Heart left ventricle (tissue), 16 donors: ENCODE results near the gene PREX1. TPM values are rescaled to one million over a fixed set of nuclear protein-coding genes. Genes with fewer than 3 reads are reported as not detected.

Experiments used
- ATAC-seq, 4 donors: fragments of 200-7000 bp; cut with Tn5 transposase; one replicate each; pipeline ENCODE4 v1.9.1; 2020 to 2022; ENCODE audit warnings: moderate library complexity in 4 of 4, mild to moderate bottlenecking in 3 of 4, moderate number of reproducible peaks in 1 of 4
- DNase-seq, 5 donors: peaks; one replicate each; pipeline ENCODE4 v3.0.0-alpha.2; 2020
- H3K27ac ChIP-seq, 12 donors: fragments of 200-600 bp; sonication (generic) in 4 of 12; one replicate each; pipeline versions ENCODE4 v1.5.0 to v1.8.0; 2016 to 2022; ENCODE audit warnings: mild to moderate bottlenecking in 2 of 12
- H3K27me3 ChIP-seq, 9 donors: fragments of 200-600 bp; sonication (generic) in 2 of 9; one replicate each; pipeline versions ENCODE4 v1.5.1 to v1.8.0; 2016 to 2022; ENCODE audit warnings: mild to moderate bottlenecking in 3 of 9
- H3K36me3 ChIP-seq, 9 donors: fragments of 200-600 bp; sonication (generic) in 2 of 9; one replicate each; pipeline versions ENCODE4 v1.5.0 to v1.8.0; 2018 to 2022; ENCODE audit warnings: mild to moderate bottlenecking in 2 of 9
- H3K4me1 ChIP-seq, 12 donors: fragments of 200-600 bp; sonication (generic) in 4 of 12; one replicate each; pipeline versions ENCODE4 v1.5.0 to v1.8.0; 2016 to 2022; ENCODE audit warnings: mild to moderate bottlenecking in 3 of 12
- H3K4me3 ChIP-seq, 12 donors: fragments of 200-600 bp; sonication (generic) in 4 of 12; one replicate each; pipeline versions ENCODE4 v1.5.0 to v1.8.0; 2017 to 2022; ENCODE audit warnings: mild to moderate bottlenecking in 9 of 12, moderate library complexity in 4 of 12
- H3K9me3 ChIP-seq, 12 donors: fragments of 200-600 bp; sonication (generic) in 4 of 12; one replicate each; pipeline versions ENCODE4 v1.5.0 to v1.8.0; 2016 to 2022; ENCODE audit warnings: mild to moderate bottlenecking in 1 of 12
- POLR2A ChIP-seq, 2 donors: fragments of 450-650 bp; IDR thresholded peaks; one replicate each; pipeline ENCODE4 v1.6.1; 2017; ENCODE audit warnings: antibody characterized with exemption in 2 of 2, mild to moderate bottlenecking in 2 of 2, moderate library complexity in 2 of 2
- WGBS, 4 donors: extraction: QIAGEN DNeasy Blood & Tissue Kit in 2 of 4; methylation state at CpG; one replicate each; pipeline versions ENCODE4 v1.1.5 to v1.1.7; 2013 to 2018; 5-methylcytosine and 5-hydroxymethylcytosine counted together
- intact Hi-C, 10 donors: fragments of 100-400 bp; cut with DNase I; formaldehyde crosslinking; loops; one replicate each; pipeline versions ENCODE4 v1.11.1 to v1.14.2; 2022
- polyA plus RNA-seq, 2 donors: library from polyadenylated mRNA; stranded (reverse); fragments of 200-250 nt; gene quantifications; one replicate each; pipeline ENCODE4 v1.2.3, GENCODE V29; 2013
- total RNA-seq, 9 donors: library from RNA; depleted of rRNA in 2 of 9; stranded (reverse); fragments of >200 nt in 2 of 9; fragmentation: NEBNext Ultra II Directional in 3 of 9; extraction: Animal tissue kit (Norgen Biotek cat#: 25700) in 3 of 9; gene quantifications; one replicate each; pipeline versions ENCODE4 v1.1.0 to v1.2.4, GENCODE V29; 2016 to 2023
- TF ChIP-seq, protein P1 (sequence below), 12 donors: fragments of 200-600 bp; sonication (generic) in 4 of 12; IDR thresholded peaks; one replicate each; pipeline versions ENCODE4 v1.5.0 to v1.8.0; 2018 to 2022; ENCODE audit warnings: antibody characterized with exemption in 12 of 12, mild to moderate bottlenecking in 5 of 12
- donor health status: ischemic (EF 13 %, LVEDD 7.1; RV severe dilation, severe dysfunction).
- donor health status: healthy with polysubstance abuse.
- donor health status: DM: no; HTN: yes; CAD: no.
- donor health status: DM: no; HTN: no; CAD: no.
- donor health status: ischemic (EF 25% LVEDD 6.9; RV normal size, moderate dysfunction).
- donor health status: ischemic (EF 25% LVEDD 5.7; RV mildly dilated, moderate dysfunction).
- donor health status: healthy.
- donor health status: DM: yes; HTN: yes; CAD: no.
- donor health status: ischemic (EF 35%, LVEDD 5.7; RV mildly dilated, moderate dysfunction).
- donor health status: nonischemic (EF 11% LVEDD 7.7; RV severe dilation, severe dysfunction).
- donor health status: DM: yes; HTN: yes; CAD: no.
- donor health status: PGD.
- donor health status: ischemic (EF 29% LVEDD 5.4; RV normal size, mild dysfunction).
- donor health status: nonischemic (EF 23%, LVEDD 6.1; RV moderate dilation, normal function).

Gene PREX1
- total and polyA plus RNA-seq, 11 donors = 7.2 to 41.5 (median 11.9) TPM

DNA sequence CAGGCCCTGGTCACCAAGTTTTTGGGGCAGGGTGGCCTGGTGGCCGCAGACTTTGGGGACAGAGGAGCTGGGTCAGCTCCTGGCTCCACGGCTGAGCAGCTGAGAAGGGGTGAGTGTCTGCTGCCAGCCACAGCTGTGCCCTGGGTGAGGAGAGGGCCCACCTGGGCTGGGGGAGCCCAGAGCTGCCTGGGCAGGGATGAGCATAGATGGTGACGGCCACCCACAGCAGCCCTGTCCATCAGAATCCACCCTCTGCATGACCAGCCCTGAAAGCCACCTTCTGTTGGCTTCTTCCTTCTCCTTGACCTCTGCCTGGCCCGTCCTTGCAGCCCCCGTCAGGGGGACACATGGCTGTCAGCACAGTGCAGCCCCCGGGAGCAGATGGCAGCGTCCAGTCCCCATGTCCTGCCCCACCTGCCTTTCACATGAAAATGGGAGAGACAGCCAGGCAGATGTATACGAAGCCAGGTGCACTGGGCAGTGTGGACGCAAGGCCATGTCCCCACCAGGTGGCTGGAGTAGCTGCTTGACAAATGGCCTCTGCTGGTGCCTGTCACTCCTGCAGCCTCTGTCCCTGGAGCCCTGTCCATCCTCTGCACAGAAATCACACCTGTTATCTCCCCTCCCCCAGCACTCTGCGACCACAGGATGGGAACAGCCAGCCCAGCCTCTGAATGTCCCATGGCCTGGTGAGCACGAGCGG lies 220.8 kb downstream of the PREX1 start:
- intact Hi-C loops = no loop called here
- no peak overlapping the region for H3K27ac ChIP-seq
- no peak for TF ChIP-seq POLR2A (IDR thresholded peaks at IDR 0.05)
- TF ChIP-seq, protein P1, sequence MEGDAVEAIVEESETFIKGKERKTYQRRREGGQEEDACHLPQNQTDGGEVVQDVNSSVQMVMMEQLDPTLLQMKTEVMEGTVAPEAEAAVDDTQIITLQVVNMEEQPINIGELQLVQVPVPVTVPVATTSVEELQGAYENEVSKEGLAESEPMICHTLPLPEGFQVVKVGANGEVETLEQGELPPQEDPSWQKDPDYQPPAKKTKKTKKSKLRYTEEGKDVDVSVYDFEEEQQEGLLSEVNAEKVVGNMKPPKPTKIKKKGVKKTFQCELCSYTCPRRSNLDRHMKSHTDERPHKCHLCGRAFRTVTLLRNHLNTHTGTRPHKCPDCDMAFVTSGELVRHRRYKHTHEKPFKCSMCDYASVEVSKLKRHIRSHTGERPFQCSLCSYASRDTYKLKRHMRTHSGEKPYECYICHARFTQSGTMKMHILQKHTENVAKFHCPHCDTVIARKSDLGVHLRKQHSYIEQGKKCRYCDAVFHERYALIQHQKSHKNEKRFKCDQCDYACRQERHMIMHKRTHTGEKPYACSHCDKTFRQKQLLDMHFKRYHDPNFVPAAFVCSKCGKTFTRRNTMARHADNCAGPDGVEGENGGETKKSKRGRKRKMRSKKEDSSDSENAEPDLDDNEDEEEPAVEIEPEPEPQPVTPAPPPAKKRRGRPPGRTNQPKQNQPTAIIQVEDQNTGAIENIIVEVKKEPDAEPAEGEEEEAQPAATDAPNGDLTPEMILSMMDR (IDR thresholded peaks at IDR 0.05) = no peak
- peak in 1 of 4 donors; percentile 40 for ATAC-seq
- no peak overlapping the region for H3K4me3 ChIP-seq
- H3K27me3 ChIP-seq = peaks cover 0 to 14% (median 0%) of the 10 kb centered on the region in 9 donors
- peaks cover 0 to 7% (median 0%) of the 10 kb centered on the region in 12 donors for H3K9me3 ChIP-seq
- H3K4me1 ChIP-seq = no peaks in the 10 kb centered on the region
- DNase-seq = no peak
- 72 to 89% (median 85%) methylated on average over 9 to 12 of the region's 12 CpGs for WGBS, 4 donors
- no peaks in the 10 kb centered on the region for H3K36me3 ChIP-seq

DNA sequence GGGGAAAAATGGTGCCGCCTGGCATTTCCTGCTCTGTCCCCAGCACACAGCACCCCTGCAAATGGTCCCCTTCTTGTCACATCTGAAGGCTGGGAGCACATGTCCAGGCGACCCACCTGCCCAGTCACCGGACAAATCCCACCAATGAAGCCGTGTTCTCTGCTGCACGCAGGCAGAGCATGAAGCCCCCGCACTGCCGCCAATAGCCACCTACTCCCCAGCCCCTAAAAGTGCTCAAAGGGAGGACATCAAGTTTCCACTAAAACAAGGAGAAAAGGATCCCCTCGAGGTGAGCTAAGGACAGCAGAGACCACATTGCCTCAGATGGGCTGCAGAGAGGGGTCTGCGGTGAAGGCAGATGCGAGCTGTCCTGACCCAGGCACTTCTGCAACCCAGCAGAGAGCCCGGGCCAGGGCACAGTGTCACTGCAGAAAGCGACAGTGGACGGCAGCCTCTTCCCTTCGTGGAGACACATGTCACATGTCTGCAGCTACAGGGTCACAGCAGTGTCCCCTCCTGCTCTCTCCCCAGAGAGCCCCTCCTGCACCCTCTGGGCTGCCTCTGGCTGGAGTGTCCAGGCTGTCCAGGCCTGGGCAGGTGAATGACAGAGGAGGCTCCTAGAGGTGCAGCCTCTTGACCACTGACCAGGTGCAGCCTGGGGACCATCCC lies 221.5 kb downstream of the PREX1 start:
- DNase-seq (no peak), ATAC-seq (no peak)
- 77 to 81% (median 80%) methylated on average over 13 to 14 of the region's 14 CpGs for WGBS, 4 donors
- Histone ChIP-seq H3K9me3 (peaks cover 0 to 7% (median 0%) of the 10 kb centered on the region in 12 donors), H3K36me3 (no peaks in the 10 kb centered on the region), H3K27ac (no peak overlapping the region), H3K4me1 (no peaks in the 10 kb centered on the region), H3K27me3 (peaks cover 0 to 14% (median 0%) of the 10 kb centered on the region in 9 donors), H3K4me3 (no peak overlapping the region)
- TF ChIP-seq, protein P1 (IDR thresholded peaks at IDR 0.05) = no peak
- no peak for TF ChIP-seq POLR2A (IDR thresholded peaks at IDR 0.05)
- intact Hi-C loops = no loop called here

DNA sequence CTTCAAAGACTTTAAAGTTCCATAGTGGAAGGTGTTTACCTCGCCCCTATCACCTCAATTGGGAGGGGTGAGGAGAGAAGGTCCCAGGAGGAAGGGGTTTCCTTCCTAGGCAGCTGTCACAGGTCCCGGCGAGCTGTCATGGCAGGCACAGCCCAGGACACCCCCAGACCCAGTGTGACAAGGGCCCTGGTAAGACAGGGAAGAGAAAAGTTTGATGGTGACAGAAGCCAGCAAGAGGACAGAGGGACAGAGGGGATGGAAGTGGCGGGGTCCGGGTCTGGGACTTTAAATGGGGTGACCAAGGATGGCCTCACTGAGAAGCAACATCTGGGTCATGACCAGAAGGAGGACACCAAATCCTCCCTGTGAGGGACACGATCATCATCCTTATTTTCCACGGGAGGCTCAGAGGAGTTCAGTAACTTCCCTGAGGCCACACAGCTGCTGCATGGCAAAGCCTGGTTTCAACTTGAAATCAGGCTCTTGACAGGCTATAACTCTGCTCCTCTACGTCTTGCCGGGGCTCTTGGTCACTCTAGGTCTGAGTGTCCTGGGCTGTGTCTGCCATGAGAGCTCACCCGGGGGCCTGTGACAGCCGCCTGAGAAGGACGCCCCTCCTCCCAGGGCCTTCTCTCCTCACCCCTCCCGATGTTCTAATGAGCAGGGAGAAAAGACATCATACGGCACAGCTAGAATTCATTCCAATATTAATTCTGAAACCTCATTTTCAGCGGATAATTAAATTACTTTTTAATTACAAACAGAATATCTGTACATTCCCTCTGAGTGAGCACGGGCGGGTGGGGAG lies 222.2 kb downstream of the PREX1 start:
- Histone ChIP-seq H3K27me3 (peaks cover 0 to 17% (median 0%) of the 10 kb centered on the region in 9 donors), H3K4me3 (no peak overlapping the region), H3K4me1 (no peaks in the 10 kb centered on the region), H3K9me3 (peaks cover 0 to 7% (median 0%) of the 10 kb centered on the region in 12 donors), H3K27ac (no peak overlapping the region), H3K36me3 (no peaks in the 10 kb centered on the region)
- TF ChIP-seq POLR2A (IDR thresholded peaks at IDR 0.05) = no peak
- TF ChIP-seq, protein P1 (IDR thresholded peaks at IDR 0.05) = no peak
- DNase-seq = no peak
- intact Hi-C loops = no loop called here
- no peak for ATAC-seq
- 72 to 78% (median 74%) methylated on average over 17 of the region's 17 CpGs for WGBS, 4 donors

DNA sequence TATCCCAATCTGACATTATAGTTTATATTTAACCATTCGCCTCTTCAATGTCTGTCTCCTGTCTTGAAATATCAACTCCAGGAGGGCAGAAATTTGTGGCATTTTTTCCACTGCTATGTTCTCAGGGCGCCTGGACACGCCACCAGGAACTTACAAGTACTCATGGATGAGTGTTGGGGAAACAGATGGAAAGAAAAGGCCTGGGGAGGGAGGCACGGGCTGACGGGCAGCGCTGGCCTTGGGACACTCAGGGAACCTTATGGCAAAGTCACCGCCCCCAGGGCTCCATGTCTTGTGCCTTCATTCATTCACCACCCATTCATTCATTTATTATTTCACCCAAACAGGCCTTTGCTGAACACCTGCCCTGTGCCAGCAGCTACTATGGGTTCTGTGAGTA lies 222.9 kb downstream of the PREX1 start:
- Histone ChIP-seq H3K9me3 (peaks cover 0 to 7% (median 0%) of the 10 kb centered on the region in 12 donors), H3K4me1 (no peaks in the 10 kb centered on the region), H3K27me3 (peaks cover 0 to 17% (median 0%) of the 10 kb centered on the region in 9 donors), H3K4me3 (no peak overlapping the region), H3K27ac (no peak overlapping the region), H3K36me3 (no peaks in the 10 kb centered on the region)
- DNase-seq (no peak), ATAC-seq (no peak)
- TF ChIP-seq, protein P1 (IDR thresholded peaks at IDR 0.05) = no peak
- no peak for TF ChIP-seq POLR2A (IDR thresholded peaks at IDR 0.05)
- 69 to 86% (median 81%) methylated on average over 7 of the region's 7 CpGs for WGBS, 4 donors
- intact Hi-C loops = no loop called here
